ENCODE data around the gene PIP5K1B.

DNA sequence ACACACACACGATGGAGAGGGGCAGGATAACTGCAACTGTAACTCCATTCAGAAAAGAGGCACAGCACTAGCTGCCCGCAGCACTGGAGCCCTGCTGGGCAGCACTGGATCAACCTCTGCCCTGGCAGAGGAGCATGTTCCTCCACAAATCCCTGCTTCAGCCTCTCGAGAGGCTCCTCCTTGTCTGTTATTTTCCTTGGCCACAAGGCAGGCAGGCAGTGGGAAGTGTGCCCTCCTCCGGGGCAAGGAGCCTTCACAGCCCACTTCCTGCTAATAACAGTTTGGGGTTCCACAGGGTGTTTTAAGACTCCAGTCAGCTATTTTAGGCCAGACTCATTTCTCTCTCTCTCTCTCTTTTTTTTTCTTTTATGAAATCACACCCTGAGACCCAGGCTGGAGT, 342.3 kb downstream of the PIP5K1B start:
- TF ChIP-seq NFIC (IDR thresholded peaks at IDR 0.05) = no peak
- no peak for TF ChIP-seq TAF1 (IDR thresholded peaks at IDR 0.05; ENCODE audit: low read depth)
- no peak for TF ChIP-seq EP300 (IDR thresholded peaks at IDR 0.05; ENCODE audit: borderline replicate concordance)
- TF ChIP-seq RAD21 (IDR thresholded peaks at IDR 0.05; ENCODE audit: low read depth) = no peak
- no peak for TF ChIP-seq FOXM1 (IDR thresholded peaks at IDR 0.05; ENCODE audit: borderline replicate concordance, low read depth)
- no peak for TF ChIP-seq TCF12 (IDR thresholded peaks at IDR 0.05; ENCODE audit: low read depth)
- no peak for TF ChIP-seq EGR1 (IDR thresholded peaks at IDR 0.05)
- TF ChIP-seq, protein P1, sequence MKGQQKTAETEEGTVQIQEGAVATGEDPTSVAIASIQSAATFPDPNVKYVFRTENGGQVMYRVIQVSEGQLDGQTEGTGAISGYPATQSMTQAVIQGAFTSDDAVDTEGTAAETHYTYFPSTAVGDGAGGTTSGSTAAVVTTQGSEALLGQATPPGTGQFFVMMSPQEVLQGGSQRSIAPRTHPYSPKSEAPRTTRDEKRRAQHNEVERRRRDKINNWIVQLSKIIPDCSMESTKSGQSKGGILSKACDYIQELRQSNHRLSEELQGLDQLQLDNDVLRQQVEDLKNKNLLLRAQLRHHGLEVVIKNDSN (IDR thresholded peaks at IDR 0.05) = no peak
- TF ChIP-seq, protein P2, sequence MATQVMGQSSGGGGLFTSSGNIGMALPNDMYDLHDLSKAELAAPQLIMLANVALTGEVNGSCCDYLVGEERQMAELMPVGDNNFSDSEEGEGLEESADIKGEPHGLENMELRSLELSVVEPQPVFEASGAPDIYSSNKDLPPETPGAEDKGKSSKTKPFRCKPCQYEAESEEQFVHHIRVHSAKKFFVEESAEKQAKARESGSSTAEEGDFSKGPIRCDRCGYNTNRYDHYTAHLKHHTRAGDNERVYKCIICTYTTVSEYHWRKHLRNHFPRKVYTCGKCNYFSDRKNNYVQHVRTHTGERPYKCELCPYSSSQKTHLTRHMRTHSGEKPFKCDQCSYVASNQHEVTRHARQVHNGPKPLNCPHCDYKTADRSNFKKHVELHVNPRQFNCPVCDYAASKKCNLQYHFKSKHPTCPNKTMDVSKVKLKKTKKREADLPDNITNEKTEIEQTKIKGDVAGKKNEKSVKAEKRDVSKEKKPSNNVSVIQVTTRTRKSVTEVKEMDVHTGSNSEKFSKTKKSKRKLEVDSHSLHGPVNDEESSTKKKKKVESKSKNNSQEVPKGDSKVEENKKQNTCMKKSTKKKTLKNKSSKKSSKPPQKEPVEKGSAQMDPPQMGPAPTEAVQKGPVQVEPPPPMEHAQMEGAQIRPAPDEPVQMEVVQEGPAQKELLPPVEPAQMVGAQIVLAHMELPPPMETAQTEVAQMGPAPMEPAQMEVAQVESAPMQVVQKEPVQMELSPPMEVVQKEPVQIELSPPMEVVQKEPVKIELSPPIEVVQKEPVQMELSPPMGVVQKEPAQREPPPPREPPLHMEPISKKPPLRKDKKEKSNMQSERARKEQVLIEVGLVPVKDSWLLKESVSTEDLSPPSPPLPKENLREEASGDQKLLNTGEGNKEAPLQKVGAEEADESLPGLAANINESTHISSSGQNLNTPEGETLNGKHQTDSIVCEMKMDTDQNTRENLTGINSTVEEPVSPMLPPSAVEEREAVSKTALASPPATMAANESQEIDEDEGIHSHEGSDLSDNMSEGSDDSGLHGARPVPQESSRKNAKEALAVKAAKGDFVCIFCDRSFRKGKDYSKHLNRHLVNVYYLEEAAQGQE (IDR thresholded peaks at IDR 0.05; ENCODE audit: low read depth) = no peak
- TF ChIP-seq CREB1 (IDR thresholded peaks at IDR 0.05; ENCODE audit: low read depth) = no peak
- TF ChIP-seq ZBTB7A (IDR thresholded peaks at IDR 0.05; ENCODE audit: low read depth) = no peak
- TF ChIP-seq, protein P3, sequence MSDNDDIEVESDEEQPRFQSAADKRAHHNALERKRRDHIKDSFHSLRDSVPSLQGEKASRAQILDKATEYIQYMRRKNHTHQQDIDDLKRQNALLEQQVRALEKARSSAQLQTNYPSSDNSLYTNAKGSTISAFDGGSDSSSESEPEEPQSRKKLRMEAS (IDR thresholded peaks at IDR 0.05) = no peak
- TF ChIP-seq CEBPB (IDR thresholded peaks at IDR 0.05) = no peak
- TF ChIP-seq TEAD4 (IDR thresholded peaks at IDR 0.05) = no peak
